Hepatic stellate cell (primary cell): Measurements from ENCODE around the gene ZCCHC14.
A peak's percentile ranks its signal among the peaks of the same experiment; 100 is the strongest.
"Not testable (repeated sequence)": the region's sequence is repeated elsewhere in the genome, so short reads cannot be mapped to it uniquely, and the experiment has no call there.

Experiments
- DNase-seq: peaks from one replicate; pipeline ENCODE4 v3.0.0; 2011; ENCODE audit warnings: low spot score

Gene ZCCHC14

DNA sequence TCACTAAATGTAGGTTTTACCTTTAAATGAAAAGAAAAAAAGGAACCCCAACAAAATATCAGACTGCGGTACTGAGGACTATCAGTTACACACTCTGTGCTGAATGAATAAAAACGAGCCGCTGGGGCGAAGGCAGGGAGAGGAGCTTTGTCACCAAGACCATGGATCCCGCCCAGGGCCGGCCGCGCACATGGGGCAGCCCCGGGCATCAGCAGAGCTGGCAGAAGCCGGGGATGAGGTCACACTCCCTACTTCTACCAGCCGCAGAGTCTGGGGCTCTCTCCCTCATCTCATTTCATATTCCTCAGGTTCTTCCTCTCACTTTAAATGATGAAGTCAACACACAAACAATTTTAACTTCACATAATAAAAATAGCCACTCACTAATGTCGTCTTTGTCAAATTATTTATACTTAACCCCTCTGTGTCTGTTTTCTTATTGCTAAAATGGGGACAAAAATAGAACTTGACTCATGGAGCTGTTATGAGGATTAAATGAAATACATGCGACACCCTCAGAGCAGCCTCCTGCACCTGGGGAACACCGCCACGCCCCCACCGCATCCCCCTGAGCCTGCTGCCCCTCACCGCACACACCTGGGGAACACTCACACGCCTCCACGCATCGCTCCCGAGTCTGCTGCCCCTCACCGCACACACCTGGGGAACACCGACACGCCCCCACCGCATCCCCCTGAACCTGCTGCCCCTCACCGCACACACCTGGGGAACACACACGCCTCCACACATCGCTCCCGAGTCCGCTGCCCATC is 15.4 kb downstream of the ZCCHC14 start:
- DNase-seq: not testable (repeated sequence)

DNA sequence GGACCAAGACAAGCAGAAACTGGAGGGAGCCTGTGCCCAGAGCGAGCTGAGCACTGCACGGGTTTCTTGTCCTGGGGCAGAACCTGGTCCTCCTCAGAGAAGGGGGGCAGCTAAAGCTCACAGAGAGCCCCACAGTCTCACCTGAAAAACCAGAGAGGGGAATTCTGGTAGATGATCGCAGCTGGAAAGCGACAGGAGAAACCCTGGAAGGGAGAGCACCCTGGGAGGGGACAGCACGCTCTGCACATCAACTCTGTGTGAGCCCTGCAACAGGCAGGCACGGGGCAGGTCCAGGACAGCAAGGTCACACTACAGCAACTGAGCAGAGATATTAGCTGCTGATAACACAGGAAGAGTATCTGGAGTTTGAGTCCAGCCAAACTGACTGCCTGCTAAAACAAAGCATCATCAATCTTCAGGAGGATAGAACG is 18.2 kb downstream of the ZCCHC14 start:
- no peak for DNase-seq

DNA sequence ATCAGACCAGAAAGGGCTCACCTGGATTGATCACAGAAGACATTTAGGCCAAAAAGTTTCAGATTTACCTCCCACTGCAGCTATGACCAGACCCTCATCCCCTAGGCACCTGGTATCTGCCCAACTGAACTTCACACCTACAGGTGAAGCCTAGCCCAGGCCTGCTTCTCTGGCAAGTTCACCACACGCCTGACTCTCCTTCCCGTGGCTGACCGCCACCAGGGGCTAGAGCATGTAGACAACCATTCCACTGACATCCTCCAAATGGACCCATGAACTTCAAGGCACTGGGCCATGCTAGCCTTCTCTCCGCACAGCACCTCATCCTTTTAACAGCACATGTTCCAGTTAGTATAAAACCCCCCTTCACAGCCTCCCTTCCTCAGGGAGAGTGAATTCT is 18.8 kb downstream of the ZCCHC14 start:
- DNase-seq: no peak

GRCh38 chr16:87472935-87473334 is 19.9 kb downstream of the ZCCHC14 start:
- no peak for DNase-seq

DNA sequence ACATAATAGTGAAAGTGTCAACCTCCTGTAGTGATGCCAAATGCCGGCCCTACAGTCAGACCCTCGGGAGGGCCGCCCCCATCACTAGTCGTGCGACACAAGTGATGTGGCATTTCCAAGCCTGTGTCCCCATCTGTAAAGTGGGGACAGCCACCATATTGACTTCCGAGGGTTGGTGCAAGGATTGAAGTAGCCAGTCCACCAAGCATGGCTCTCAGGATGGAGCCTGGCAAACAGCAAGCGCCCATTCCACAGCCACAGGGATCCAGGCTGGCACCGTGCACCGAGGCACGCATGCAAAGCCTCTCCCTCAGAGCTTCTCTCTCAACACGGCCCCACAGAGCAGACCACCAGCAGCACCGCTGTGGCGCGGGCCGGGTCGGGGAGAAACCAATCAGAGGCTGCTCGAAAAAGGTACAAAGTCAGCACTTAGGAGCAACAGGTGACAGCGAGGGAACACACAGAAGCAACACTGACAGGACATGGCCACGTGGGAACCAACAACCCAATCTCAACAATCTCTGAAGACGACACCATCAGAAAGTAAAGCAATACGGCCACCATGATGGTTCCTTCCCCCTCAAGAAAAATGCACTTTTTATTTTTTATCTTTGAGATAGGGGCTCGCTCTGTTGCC is 20.6 kb downstream of the ZCCHC14 start:
- no peak for DNase-seq

GRCh38 chr16:87471278-87472141 is 21.3 kb downstream of the ZCCHC14 start:
- DNase-seq: no peak

GRCh38 chr16:87470332-87470731 is 22.5 kb downstream of the ZCCHC14 start:
- no peak for DNase-seq

DNA sequence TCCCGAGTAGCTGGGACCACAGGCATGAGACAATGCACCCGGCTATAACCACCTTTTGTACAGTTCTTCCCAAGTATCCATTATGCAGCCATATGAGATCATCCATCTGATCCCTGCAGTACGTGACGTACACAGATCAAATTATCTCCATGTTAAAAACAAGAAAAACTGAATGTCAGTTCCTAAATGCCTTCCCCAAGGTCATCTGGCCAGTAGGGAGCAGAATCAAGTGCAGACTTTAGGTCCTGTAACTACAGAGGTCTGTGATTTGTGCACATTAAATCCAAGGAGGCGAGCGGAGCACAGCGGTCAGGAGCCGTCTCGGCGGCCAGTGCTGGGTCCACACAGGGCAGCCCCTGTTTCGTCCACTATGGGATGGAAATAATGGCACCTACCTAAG is 23.7 kb downstream of the ZCCHC14 start:
- no peak for DNase-seq

- no peak for DNase-seq
Observed at GRCh38 chr16:87468550-87468949, 24.3 kb downstream of the ZCCHC14 start.

- DNase-seq: no peak
Observed at GRCh38 chr16:87466975-87467501, 25.8 kb downstream of the ZCCHC14 start.

DNA sequence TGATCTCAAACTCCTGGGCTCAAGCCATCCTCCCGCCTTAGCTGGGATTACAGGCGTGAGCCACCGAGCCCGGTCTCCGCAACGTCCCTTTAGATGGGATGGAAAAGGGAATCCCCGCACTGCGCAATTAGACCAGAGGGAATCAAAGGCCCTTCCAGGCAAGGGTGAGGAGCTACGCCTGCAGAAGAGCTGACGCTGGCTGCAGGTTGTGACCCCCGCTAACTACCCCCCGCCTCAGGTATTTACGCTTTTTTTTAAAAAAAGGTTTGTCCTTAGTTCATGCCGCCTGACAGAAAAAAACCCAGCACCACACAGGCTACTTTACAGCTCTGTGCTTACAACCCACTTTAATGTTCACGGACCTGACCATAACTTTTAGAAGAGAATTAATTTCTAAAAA is 26.9 kb downstream of the ZCCHC14 start:
- DNase-seq: no peak

GRCh38 chr16:87465306-87465705 is 27.5 kb downstream of the ZCCHC14 start:
- peak; percentile 81 for DNase-seq

DNA sequence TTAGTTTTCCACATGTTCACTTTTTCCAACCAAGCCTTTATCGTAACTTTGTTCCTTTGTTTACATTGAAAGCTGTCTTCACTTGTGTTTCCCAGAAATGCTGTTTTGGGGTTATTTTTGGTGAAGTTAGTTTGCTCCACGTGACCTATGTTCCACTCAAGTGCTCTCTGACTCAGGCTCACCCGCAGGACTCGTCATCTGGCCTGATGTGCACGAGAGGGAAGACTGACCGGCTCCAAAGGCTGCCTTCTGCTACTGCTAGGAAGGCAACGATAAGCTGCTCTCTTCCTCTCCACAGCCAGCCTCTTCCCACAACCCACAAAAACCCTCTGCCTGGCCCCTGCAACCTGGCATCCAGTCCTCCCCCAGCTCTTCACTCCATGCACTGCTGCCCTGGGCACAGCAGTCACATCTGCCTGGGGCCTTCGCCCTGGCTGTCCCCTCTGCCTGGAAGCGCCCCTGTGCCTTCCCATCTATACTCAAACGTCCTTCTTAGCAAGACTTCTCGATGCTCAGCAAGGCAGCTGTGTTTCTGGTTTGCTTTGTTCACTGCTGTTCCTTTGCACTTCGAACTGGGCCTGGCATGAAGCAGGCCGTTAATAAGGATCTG is 28.0 kb downstream of the ZCCHC14 start:
- DNase-seq: peak; percentile 90

DNA sequence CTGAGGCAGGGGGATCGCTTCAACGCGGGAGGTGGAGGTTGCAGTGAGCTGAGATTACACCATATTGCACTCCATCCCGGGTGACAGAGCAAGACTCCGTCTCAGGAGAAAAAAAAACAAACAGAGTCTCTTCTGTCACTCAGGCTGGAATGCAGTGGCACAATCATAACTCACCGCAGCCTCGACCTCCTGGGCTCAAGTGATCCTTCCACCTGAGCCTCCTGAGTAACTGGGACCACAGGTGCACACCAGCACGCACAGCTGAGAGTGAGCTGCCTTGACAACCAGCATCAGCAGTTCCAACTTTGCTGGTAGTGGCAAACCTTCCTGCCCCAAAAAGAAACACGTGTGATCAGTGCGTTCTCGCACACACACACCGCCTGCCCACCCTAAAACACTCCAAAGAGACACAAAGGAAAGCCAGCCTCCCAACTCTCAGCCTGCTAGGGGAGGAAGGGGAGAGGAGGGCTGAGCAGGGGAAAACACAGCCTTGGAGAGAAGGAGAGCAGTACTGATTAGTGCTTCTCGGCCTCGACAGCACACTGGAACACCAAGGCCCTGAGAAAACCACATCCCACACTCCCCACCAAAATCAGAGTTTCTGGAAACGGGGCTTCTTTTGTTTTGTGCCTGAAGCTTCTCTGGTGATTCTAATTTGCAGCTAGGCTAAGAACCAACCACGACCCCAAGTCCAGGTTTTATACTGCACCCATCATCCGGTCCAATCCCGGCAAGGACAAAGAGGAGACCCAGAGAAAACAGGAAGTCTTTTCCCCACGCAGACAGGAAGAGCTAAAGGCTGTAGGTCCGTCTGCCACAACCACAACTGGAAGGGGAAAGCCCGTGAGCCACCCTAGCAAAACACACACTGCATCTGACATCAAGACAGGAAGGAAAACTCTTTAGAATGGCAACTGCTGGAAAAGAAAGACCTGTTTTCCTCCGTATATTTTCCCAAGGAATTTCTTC is 28.8 kb downstream of the ZCCHC14 start:
- DNase-seq: peak; percentile 69

- peak; percentile 43 for DNase-seq
Observed at GRCh38 chr16:87461466-87461991, 31.3 kb downstream of the ZCCHC14 start.

GRCh38 chr16:87460936-87461335 is 31.9 kb downstream of the ZCCHC14 start:
- no peak for DNase-seq

DNA sequence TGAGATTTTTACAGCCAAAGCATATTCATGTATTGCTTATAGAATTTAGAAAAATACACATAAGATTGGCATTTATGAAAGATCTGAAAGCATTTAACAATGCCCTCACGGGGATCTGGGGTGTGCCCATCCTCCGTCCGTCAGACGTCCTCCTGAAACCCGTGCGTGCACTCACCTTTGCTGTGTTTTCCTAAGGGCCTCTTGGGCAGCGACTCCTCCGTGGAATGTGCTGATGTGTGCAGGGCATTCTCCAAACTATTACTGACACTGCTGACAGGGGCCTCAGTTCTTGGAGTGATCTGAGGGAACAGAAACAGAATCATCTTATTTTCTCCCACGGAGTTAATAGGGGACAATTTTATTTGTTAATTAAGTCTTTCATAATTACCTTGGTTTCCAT is 33.0 kb downstream of the ZCCHC14 start:
- no peak for DNase-seq

GRCh38 chr16:87459027-87459426 is 33.8 kb downstream of the ZCCHC14 start:
- no peak for DNase-seq

- no peak for DNase-seq
Observed at GRCh38 chr16:87458424-87458915, 34.4 kb downstream of the ZCCHC14 start.

GRCh38 chr16:87457709-87458423 is 35.0 kb downstream of the ZCCHC14 start:
- peak; percentile 84 for DNase-seq
